Measurements from ENCODE around the gene UTF1. TPM values are rescaled to one million over a fixed set of nuclear protein-coding genes. Genes with fewer than 3 reads are reported as not detected.

UTF1 gene
- polyA plus RNA-seq, 4 donors: not detected

DNA sequence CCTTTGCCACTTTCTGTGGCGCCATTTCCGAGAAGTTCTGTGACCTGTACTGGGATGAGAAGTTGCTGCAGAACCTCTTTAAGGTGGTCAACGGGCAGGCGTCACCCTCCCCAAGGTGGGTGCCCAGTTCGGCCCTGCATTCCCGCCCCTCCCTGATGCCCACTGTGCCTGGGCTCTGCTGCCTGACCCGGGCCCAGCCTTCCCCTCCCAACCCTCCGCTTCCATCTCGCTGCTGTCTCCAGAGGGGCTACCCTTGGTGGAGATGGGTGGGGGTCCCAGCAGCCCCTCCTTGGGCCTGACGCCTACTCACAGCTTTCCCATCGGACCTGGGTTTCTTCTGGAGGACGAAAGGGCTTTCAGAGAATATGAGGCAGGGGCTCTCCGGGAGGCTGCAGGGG is 30.5 kb upstream of the UTF1 start:
- no peaks in the 10 kb centered on the region for H3K4me1 ChIP-seq (ENCODE audit: control insufficient read depth in 3 of 3, insufficient read depth in 2 of 3, low read depth in 1 of 3, low read length in 2 of 3)
- no peaks in the 10 kb centered on the region for H3K27me3 ChIP-seq (ENCODE audit: control insufficient read depth in 3 of 3, insufficient read depth in 3 of 3, low read length in 3 of 3)
- no peak overlapping the region for H3K4me3 ChIP-seq (ENCODE audit: low read depth in 1 of 3, low read length in 3 of 3)
- no peaks in the 10 kb centered on the region for H3K9me3 ChIP-seq (ENCODE audit: control insufficient read depth in 2 of 2, insufficient read depth in 1 of 2, low read depth in 1 of 2, low read length in 1 of 2)
- peaks cover 0 to 38% (median 0%) of the 10 kb centered on the region in 3 donors for H3K36me3 ChIP-seq (ENCODE audit: control insufficient read depth in 3 of 3, insufficient read depth in 2 of 3, low read depth in 1 of 3, low read length in 3 of 3)
- FAIRE-seq (no peak), DNase-seq (no peak)
- 79 to 89% (median 86%) methylated on average over 13 of the region's 13 CpGs for WGBS, 3 donors
- no peak overlapping the region for H3K27ac ChIP-seq (ENCODE audit: low read depth in 1 of 3, low read length in 2 of 3)

GRCh38 chr10:133199992-133200611 is 29.9 kb upstream of the UTF1 start:
- Histone ChIP-seq H3K9me3 (ENCODE audit: control insufficient read depth in 2 of 2, insufficient read depth in 1 of 2, low read depth in 1 of 2, low read length in 1 of 2) (no peaks in the 10 kb centered on the region), H3K27ac (ENCODE audit: low read depth in 1 of 3, low read length in 2 of 3) (no peak overlapping the region), H3K4me1 (ENCODE audit: control insufficient read depth in 3 of 3, insufficient read depth in 2 of 3, low read depth in 1 of 3, low read length in 2 of 3) (no peaks in the 10 kb centered on the region), H3K36me3 (ENCODE audit: control insufficient read depth in 3 of 3, insufficient read depth in 2 of 3, low read depth in 1 of 3, low read length in 3 of 3) (peaks cover 0 to 41% (median 0%) of the 10 kb centered on the region in 3 donors), H3K4me3 (ENCODE audit: low read depth in 1 of 3, low read length in 3 of 3) (no peak overlapping the region), H3K27me3 (ENCODE audit: control insufficient read depth in 3 of 3, insufficient read depth in 3 of 3, low read length in 3 of 3) (no peaks in the 10 kb centered on the region)
- no peak for FAIRE-seq
- WGBS, 3 donors: 50 to 63% (median 51%) methylated on average over 28 to 38 of the region's 38 CpGs
- DNase-seq: no peak

DNA sequence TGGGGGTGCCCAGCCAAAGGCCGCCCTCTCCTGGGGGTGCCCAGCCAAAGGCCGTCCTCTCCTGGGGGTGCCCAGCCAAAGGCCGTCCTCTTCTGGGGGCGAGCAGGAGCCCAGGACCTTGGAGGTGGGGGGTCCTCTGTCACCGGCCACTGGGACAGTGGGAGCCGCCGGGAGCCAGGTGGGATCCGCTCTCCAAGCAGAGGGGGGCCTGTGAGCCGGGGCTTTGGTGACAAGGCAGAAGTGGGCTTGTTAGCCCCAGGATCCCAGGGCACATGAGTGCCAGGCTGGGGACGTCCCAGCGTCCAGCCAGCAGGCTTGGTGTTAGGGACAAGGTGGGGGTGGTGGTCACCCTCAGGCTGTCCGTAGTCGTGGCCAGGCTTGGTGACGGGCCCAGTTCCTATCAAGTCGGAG is 29.4 kb upstream of the UTF1 start:
- FAIRE-seq: no peak
- no peak overlapping the region for H3K27ac ChIP-seq (ENCODE audit: low read depth in 1 of 3, low read length in 2 of 3)
- DNase-seq: no peak
- no peak overlapping the region for H3K4me3 ChIP-seq (ENCODE audit: low read depth in 1 of 3, low read length in 3 of 3)
- H3K4me1 ChIP-seq (ENCODE audit: control insufficient read depth in 3 of 3, insufficient read depth in 2 of 3, low read depth in 1 of 3, low read length in 2 of 3): no peaks in the 10 kb centered on the region
- 81 to 92% (median 91%) methylated on average over 12 to 15 of the region's 15 CpGs for WGBS, 3 donors
- no peaks in the 10 kb centered on the region for H3K9me3 ChIP-seq (ENCODE audit: control insufficient read depth in 2 of 2, insufficient read depth in 1 of 2, low read depth in 1 of 2, low read length in 1 of 2)
- H3K36me3 ChIP-seq (ENCODE audit: control insufficient read depth in 3 of 3, insufficient read depth in 2 of 3, low read depth in 1 of 3, low read length in 3 of 3): peaks cover 0 to 41% (median 0%) of the 10 kb centered on the region in 3 donors
- H3K27me3 ChIP-seq (ENCODE audit: control insufficient read depth in 3 of 3, insufficient read depth in 3 of 3, low read length in 3 of 3): no peaks in the 10 kb centered on the region

DNA sequence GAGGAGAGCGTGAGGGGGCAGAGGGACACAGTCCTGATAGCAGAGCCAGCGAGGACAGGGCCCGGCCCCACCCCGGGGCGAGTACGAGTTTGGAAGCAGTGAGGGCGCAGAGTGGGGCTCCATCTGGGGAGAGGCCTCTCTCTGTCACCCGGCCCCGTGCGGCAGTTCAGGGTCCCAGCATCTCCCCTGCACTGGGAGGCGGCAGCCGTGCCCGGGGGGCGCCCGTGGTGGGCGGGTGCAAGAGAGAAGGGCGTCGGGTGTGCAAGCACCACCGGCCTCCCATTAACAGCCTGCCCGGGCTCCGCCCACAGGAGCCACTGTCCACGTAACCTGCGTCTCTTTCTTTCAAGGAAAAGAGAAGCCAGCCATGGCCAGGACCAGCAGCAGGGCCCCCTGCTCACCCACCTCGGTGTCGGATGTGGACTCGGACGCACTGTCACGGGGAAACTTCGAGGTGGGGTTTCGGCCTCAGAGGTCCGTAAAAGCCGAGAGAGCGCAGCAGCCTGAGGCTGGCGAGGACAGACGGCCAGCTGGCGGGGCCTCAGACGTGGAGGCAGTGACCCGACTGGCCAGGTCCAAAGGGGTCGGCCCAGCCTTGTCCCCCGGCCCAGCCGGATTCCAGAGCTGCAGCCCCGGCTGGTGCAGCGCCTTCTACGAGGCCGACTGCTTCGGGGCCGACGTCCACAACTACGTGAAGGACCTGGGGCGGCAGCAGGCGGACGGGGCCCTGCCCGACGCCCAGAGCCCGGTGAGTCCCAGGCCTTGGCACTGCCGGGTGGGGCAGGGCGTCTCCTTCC is 28.7 kb upstream of the UTF1 start:
- peaks cover 0 to 41% (median 0%) of the 10 kb centered on the region in 3 donors for H3K36me3 ChIP-seq (ENCODE audit: control insufficient read depth in 3 of 3, insufficient read depth in 2 of 3, low read depth in 1 of 3, low read length in 3 of 3)
- 76 to 89% (median 79%) methylated on average over 54 to 57 of the region's 57 CpGs for WGBS, 3 donors
- no peak for FAIRE-seq
- DNase-seq: no peak
- no peaks in the 10 kb centered on the region for H3K27me3 ChIP-seq (ENCODE audit: control insufficient read depth in 3 of 3, insufficient read depth in 3 of 3, low read length in 3 of 3)
- H3K27ac ChIP-seq (ENCODE audit: low read depth in 1 of 3, low read length in 2 of 3): no peak overlapping the region
- H3K9me3 ChIP-seq (ENCODE audit: control insufficient read depth in 2 of 2, insufficient read depth in 1 of 2, low read depth in 1 of 2, low read length in 1 of 2): no peaks in the 10 kb centered on the region
- H3K4me1 ChIP-seq (ENCODE audit: control insufficient read depth in 3 of 3, insufficient read depth in 2 of 3, low read depth in 1 of 3, low read length in 2 of 3): no peaks in the 10 kb centered on the region
- H3K4me3 ChIP-seq (ENCODE audit: low read depth in 1 of 3, low read length in 3 of 3): no peak overlapping the region

DNA sequence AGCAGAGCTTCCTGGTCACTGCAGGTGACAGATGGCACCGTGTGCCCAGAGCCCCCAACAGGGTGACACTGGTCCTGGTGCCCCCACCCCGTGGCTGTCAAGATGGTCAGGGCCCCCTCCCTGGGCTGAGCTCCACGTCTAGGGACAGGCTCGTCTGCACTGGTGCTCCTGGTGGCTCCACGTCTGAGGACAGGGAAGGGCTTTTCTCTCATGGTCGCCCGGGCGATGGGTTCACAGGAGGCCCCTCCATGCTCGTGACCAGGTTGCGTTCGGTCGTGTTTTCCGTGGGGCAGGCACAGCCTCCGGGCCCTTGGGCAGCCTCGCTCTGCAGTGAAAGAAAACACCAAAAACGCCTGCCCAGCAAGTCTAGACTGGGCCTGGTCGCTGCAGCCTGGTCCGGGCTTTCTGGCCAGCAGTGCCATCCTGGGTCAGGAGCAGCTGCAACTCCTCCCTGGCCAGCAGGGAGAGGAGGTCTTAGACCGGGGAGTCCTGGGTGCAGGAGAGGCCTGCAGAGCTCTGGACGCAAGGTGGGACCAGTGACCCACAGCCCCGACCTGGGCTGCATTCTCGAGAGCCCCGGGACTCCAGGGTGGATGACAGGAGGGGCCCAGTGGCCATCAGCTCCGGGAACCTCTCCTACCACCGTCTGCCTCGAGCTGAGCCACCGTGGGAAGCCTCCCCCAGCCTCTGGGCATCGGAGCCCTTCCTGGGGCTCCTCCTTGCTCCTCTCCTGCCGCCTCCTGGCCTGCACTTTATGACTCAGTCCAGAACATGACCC is 27.9 kb upstream of the UTF1 start:
- Histone ChIP-seq H3K36me3 (ENCODE audit: control insufficient read depth in 3 of 3, insufficient read depth in 2 of 3, low read depth in 1 of 3, low read length in 3 of 3) (peaks cover 0 to 41% (median 0%) of the 10 kb centered on the region in 3 donors), H3K4me1 (ENCODE audit: control insufficient read depth in 3 of 3, insufficient read depth in 2 of 3, low read depth in 1 of 3, low read length in 2 of 3) (no peaks in the 10 kb centered on the region), H3K4me3 (ENCODE audit: low read depth in 1 of 3, low read length in 3 of 3) (no peak overlapping the region), H3K27ac (ENCODE audit: low read depth in 1 of 3, low read length in 2 of 3) (no peak overlapping the region), H3K9me3 (ENCODE audit: control insufficient read depth in 2 of 2, insufficient read depth in 1 of 2, low read depth in 1 of 2, low read length in 1 of 2) (no peaks in the 10 kb centered on the region), H3K27me3 (ENCODE audit: control insufficient read depth in 3 of 3, insufficient read depth in 3 of 3, low read length in 3 of 3) (no peaks in the 10 kb centered on the region)
- no peak for DNase-seq
- 63 to 78% (median 68%) methylated on average over 29 of the region's 29 CpGs for WGBS, 3 donors
- FAIRE-seq: no peak

DNA sequence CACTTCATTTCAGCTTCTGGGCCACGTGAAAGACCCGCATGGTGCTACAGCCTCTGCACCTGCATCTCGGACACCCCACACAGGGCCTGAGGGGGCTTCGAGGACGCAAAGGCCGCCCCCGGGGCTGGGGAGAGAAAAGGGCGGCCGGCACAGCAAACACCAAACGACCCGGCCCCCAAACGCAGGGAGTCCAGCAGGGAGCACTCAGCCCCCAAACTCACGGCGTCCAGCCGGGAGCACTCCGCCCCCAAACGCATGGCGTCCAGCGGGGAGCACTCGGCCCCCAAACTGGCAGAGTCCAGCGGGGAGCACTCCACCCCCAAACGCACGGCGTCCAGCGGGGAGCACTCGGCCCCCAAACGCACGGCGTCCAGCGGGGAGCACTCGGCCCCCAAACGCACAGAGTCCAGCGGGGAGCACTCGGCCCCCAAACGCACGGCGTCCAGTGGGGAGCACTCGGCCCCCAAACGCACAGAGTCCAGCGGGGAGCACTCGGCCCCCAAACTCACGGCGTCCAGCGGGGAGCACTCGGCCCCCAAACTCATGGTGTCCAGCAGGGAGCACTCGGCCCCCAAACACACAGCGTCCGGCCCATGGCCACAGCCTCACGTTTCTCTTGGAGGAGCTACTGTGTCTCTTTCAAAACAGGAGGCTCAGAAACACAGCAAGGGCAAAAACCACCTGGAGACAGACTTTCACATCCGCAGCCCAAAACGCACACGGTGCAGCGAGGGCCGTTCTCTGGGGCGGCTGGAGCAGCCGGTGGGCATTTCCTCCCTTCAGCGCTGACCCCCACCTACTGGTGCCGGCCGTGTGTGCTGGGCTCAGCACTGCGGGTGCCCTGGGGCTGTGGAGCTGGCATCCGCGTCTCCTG is 27.0 kb upstream of the UTF1 start:
- Histone ChIP-seq H3K27me3 (ENCODE audit: control insufficient read depth in 3 of 3, insufficient read depth in 3 of 3, low read length in 3 of 3) (no peaks in the 10 kb centered on the region), H3K36me3 (ENCODE audit: control insufficient read depth in 3 of 3, insufficient read depth in 2 of 3, low read depth in 1 of 3, low read length in 3 of 3) (peaks cover 0 to 38% (median 0%) of the 10 kb centered on the region in 3 donors), H3K9me3 (ENCODE audit: control insufficient read depth in 2 of 2, insufficient read depth in 1 of 2, low read depth in 1 of 2, low read length in 1 of 2) (no peaks in the 10 kb centered on the region), H3K27ac (ENCODE audit: low read depth in 1 of 3, low read length in 2 of 3) (no peak overlapping the region), H3K4me3 (ENCODE audit: low read depth in 1 of 3, low read length in 3 of 3) (no peak overlapping the region), H3K4me1 (ENCODE audit: control insufficient read depth in 3 of 3, insufficient read depth in 2 of 3, low read depth in 1 of 3, low read length in 2 of 3) (no peaks in the 10 kb centered on the region)
- 83 to 88% (median 83%) methylated on average over 54 to 62 of the region's 62 CpGs for WGBS, 3 donors
- DNase-seq (no peak), FAIRE-seq (no peak)

GRCh38 chr10:133203652-133204195 is 26.3 kb upstream of the UTF1 start:
- H3K36me3 ChIP-seq (ENCODE audit: control insufficient read depth in 3 of 3, insufficient read depth in 2 of 3, low read depth in 1 of 3, low read length in 3 of 3): peaks cover 0 to 33% (median 0%) of the 10 kb centered on the region in 3 donors
- H3K27me3 ChIP-seq (ENCODE audit: control insufficient read depth in 3 of 3, insufficient read depth in 3 of 3, low read length in 3 of 3): no peaks in the 10 kb centered on the region
- H3K27ac ChIP-seq (ENCODE audit: low read depth in 1 of 3, low read length in 2 of 3): no peak overlapping the region
- WGBS, 3 donors: 85 to 89% (median 86%) methylated on average over 31 of the region's 31 CpGs
- no peak overlapping the region for H3K4me3 ChIP-seq (ENCODE audit: low read depth in 1 of 3, low read length in 3 of 3)
- DNase-seq (no peak), FAIRE-seq (no peak)
- no peaks in the 10 kb centered on the region for H3K4me1 ChIP-seq (ENCODE audit: control insufficient read depth in 3 of 3, insufficient read depth in 2 of 3, low read depth in 1 of 3, low read length in 2 of 3)
- no peaks in the 10 kb centered on the region for H3K9me3 ChIP-seq (ENCODE audit: control insufficient read depth in 2 of 2, insufficient read depth in 1 of 2, low read depth in 1 of 2, low read length in 1 of 2)

Data from small intestine (tissue), 7 donors.